Measurements from ENCODE around the gene MARCHF6.
A peak's percentile ranks its signal among the peaks of the same experiment; 100 is the strongest.

The MARCHF6 gene

GRCh38 chr5:10353241-10354047 lies at the start of gene MARCHF6:
TSS of gene MARCHF6 (plus strand) at chr5:10353695. CDS start at chr5:10353899, 204 bp downstream.
- POLR2A ChIA-PET: interaction anchor here (0.6 to 2.6 kb wide), 42 partner anchors 9 to 408 kb away, joined by 3 to 25 read pairs (median 4); partner anchors contain the start of genes ATPSCKMT, CCT5 and DAP
- no peaks in the 10 kb centered on the region for H3K9me3 ChIP-seq (ENCODE audit: control insufficient read depth, insufficient read depth, low read depth, low read length)
- H3K4me1 ChIP-seq (ENCODE audit: control insufficient read depth, insufficient read depth, low read length): peaks cover 18% of the 10 kb centered on the region
- H3K27ac ChIP-seq (ENCODE audit: extremely low read depth, low read depth, low read length): peak within 1 kb of the TSS; percentile 99
- peak within 1 kb of the TSS; percentile 94 for H3K4me3 ChIP-seq (ENCODE audit: low read depth, low read length)
- CTCF ChIA-PET: interaction anchor here (0.6 to 1.0 kb wide), 2 partner anchors 11 to 323 kb away, joined by 3 to 4 read pairs; no protein-coding TSS in a partner anchor
- H3K36me3 ChIP-seq (ENCODE audit: control insufficient read depth in 2 of 2, insufficient read depth in 1 of 2, low read length in 2 of 2): no peaks in the 10 kb centered on the region
- peak; percentile 63; the same call in 1 of the 2 replicates for TF ChIP-seq KLF10 (tag by site-specific recombination; IDR thresholded peaks at IDR 0.05)
- TF ChIP-seq ZNF274 (IDR thresholded peaks at IDR 0.05; ENCODE audit: low read length): no peak
- TF ChIP-seq ZNF274 (tag by site-specific recombination; IDR thresholded peaks at IDR 0.05; ENCODE audit: borderline replicate concordance): no peak
- TF ChIP-seq ZNF843 (tag by site-specific recombination; IDR thresholded peaks at IDR 0.05): peak; percentile 66; the same call in 1 of the 2 replicates
- peak; percentile 68 for TF ChIP-seq ZNF692 (tag by site-specific recombination; IDR thresholded peaks at IDR 0.05)
- TF ChIP-seq ZIC2 (tag by site-specific recombination; IDR thresholded peaks at IDR 0.05): peak; percentile 74
- TF ChIP-seq ZNF777 (tag by site-specific recombination; IDR thresholded peaks at IDR 0.05; ENCODE audit: borderline replicate concordance): no peak
- no peak for TF ChIP-seq ZNF239 (tag by site-specific recombination; IDR thresholded peaks at IDR 0.05)
- TF ChIP-seq GLI4 (tag by site-specific recombination; IDR thresholded peaks at IDR 0.05): peak; percentile 21; the same call in 1 of the 2 replicates
- TF ChIP-seq HOXC10 (CRISPR knock-in tag; IDR thresholded peaks at IDR 0.05): no peak
- no peak for TF ChIP-seq ZNF354C (tag by site-specific recombination; IDR thresholded peaks at IDR 0.05; ENCODE audit: borderline replicate concordance, low read depth)
- TF ChIP-seq ZBTB17 (tag by site-specific recombination; IDR thresholded peaks at IDR 0.05): peak; percentile 75
- TF ChIP-seq REPIN1 (tag by site-specific recombination; IDR thresholded peaks at IDR 0.05; ENCODE audit: low read depth): peak; percentile 17; the same call in 1 of the 2 replicates
- TF ChIP-seq ZNF155 (tag by site-specific recombination; IDR thresholded peaks at IDR 0.05): no peak
- no peak for TF ChIP-seq ZNF514 (tag by site-specific recombination; IDR thresholded peaks at IDR 0.05)
- no peak for TF ChIP-seq ZNF404 (tag by site-specific recombination; IDR thresholded peaks at IDR 0.05)
- peak; percentile 13; the same call in 1 of the 2 replicates for TF ChIP-seq OSR2 (tag by site-specific recombination; IDR thresholded peaks at IDR 0.05)
- TF ChIP-seq ZNF280D (tag by site-specific recombination; IDR thresholded peaks at IDR 0.05): no peak
- no peak for TF ChIP-seq ZNF521 (tag by site-specific recombination; IDR thresholded peaks at IDR 0.05)
- 0 out of 2 replicates have a peak, but pooled peaks have one; percentile 20 for TF ChIP-seq MYNN (tag by site-specific recombination; IDR thresholded peaks at IDR 0.05; ENCODE audit: borderline replicate concordance)
- TF ChIP-seq ZNF580 (tag by site-specific recombination; IDR thresholded peaks at IDR 0.05): peak; percentile 67
- TF ChIP-seq ZNF280C (tag by site-specific recombination; IDR thresholded peaks at IDR 0.05): no peak
- peak; percentile 50 for TF ChIP-seq ZNF76 (tag by site-specific recombination; IDR thresholded peaks at IDR 0.05; ENCODE audit: borderline replicate concordance, low read depth)
- no peak for TF ChIP-seq ZNF140 (tag by site-specific recombination; IDR thresholded peaks at IDR 0.05)
- no peak for TF ChIP-seq ZNF23 (tag by site-specific recombination; IDR thresholded peaks at IDR 0.05; ENCODE audit: borderline replicate concordance)
- TF ChIP-seq ZNF184 (tag by site-specific recombination; IDR thresholded peaks at IDR 0.05): peak; percentile 55; the same call in 1 of the 2 replicates
- peak; percentile 89 for TF ChIP-seq ZBTB11 (tag by site-specific recombination; conservative IDR thresholded peaks at IDR 0.05; ENCODE audit: low read depth)

All from HEK293 (cell line).